GM23338 (cell line): ENCODE results near the gene IL21R. TPM values are rescaled to one million over a fixed set of nuclear protein-coding genes. Genes with fewer than 3 reads are reported as not detected.

Source experiments
- ATAC-seq: fragments of 200-7000 bp; cut with Tn5 transposase; 3 replicates; pipeline ENCODE4 v1.9.1; 2020
- DNase-seq: peaks from one replicate; pipeline ENCODE4 v3.0.0-alpha.2; 2015; ENCODE audit warnings: low spot score
- H2AFZ ChIP-seq: fragments of 200-600 bp; sonication (generic); 2 replicates; pipeline ENCODE4 v1.8.0; 2016; ENCODE audit warnings: antibody characterized with exemption, mild to moderate bottlenecking, moderate library complexity
- H3F3A ChIP-seq: fragments of 200-600 bp; sonication (generic); replicated peaks from 2 replicates; pipeline ENCODE4 v1.8.0; 2017; ENCODE audit warnings: antibody characterized with exemption, mixed run types, low read depth
- H3K27ac ChIP-seq: fragments of 200-600 bp; sonication (generic); 2 replicates; pipeline ENCODE4 v1.6.1; 2016; ENCODE audit warnings: low read depth
- H3K27me3 ChIP-seq: fragments of 200-600 bp; sonication (generic); 2 replicates; pipeline ENCODE4 v1.8.0; 2016; ENCODE audit warnings: mild to moderate bottlenecking, mixed run types, moderate library complexity; ENCODE audit not compliant: insufficient read depth
- H3K36me3 ChIP-seq: fragments of 200-600 bp; sonication (generic); 2 replicates; pipeline ENCODE4 v1.8.0; 2016; ENCODE audit warnings: mild to moderate bottlenecking; ENCODE audit not compliant: insufficient read depth
- H3K4me1 ChIP-seq: fragments of 200-600 bp; sonication (generic); 2 replicates; pipeline ENCODE4 v1.8.0; 2016; ENCODE audit warnings: mild to moderate bottlenecking, moderate library complexity; ENCODE audit not compliant: insufficient read depth
- H3K4me2 ChIP-seq: fragments of 200-600 bp; sonication (generic); 2 replicates; pipeline ENCODE4 v1.7.1; 2017; ENCODE audit warnings: mixed run types
- H3K4me3 ChIP-seq: fragments of 200-600 bp; sonication (generic); 2 replicates; pipeline ENCODE4 v1.6.1; 2016; ENCODE audit warnings: mixed run types
- H3K79me2 ChIP-seq: fragments of 200-600 bp; sonication (generic); replicated peaks from 2 replicates; pipeline ENCODE4 v1.8.0; 2017; ENCODE audit warnings: mild to moderate bottlenecking; ENCODE audit not compliant: insufficient read depth
- H3K9me2 ChIP-seq: fragments of 200-600 bp; sonication (generic); 2 replicates; pipeline ENCODE4 v1.8.0; 2017; ENCODE audit not compliant: insufficient read depth
- H4K20me1 ChIP-seq: fragments of 200-600 bp; sonication (generic); replicated peaks from 2 replicates; pipeline ENCODE4 v1.8.0; 2017; ENCODE audit warnings: mild to moderate bottlenecking; ENCODE audit not compliant: insufficient read depth
- H3K27ac Mint-ChIP-seq: 2 replicates; pipeline ENCODE4 v1.8.0; 2020; ENCODE audit warnings: inconsistent platforms, mild to moderate bottlenecking, moderate library complexity, mixed read lengths
- H3K27me3 Mint-ChIP-seq: 3 replicates; pipeline ENCODE4 v1.8.0; 2022; ENCODE audit warnings: low read depth, mild to moderate bottlenecking, moderate library complexity, mixed read lengths, inconsistent platforms; ENCODE audit not compliant: insufficient read depth, poor library complexity
- H3K36me3 Mint-ChIP-seq: 3 replicates; pipeline ENCODE4 v1.8.0; 2021; ENCODE audit warnings: low read depth, mild to moderate bottlenecking, inconsistent platforms, moderate library complexity, mixed read lengths
- H3K4me1 Mint-ChIP-seq: 3 replicates; pipeline ENCODE4 v1.8.0; 2020; ENCODE audit warnings: mild to moderate bottlenecking, inconsistent platforms, mixed read lengths
- H3K4me3 Mint-ChIP-seq: 3 replicates; pipeline ENCODE4 v1.8.0; 2021; ENCODE audit warnings: moderate library complexity, mild to moderate bottlenecking, inconsistent platforms, mixed read lengths
- H3K9me3 Mint-ChIP-seq: 3 replicates; pipeline ENCODE4 v1.8.0; 2020; ENCODE audit warnings: moderate library complexity, mild to moderate bottlenecking, inconsistent platforms, mixed read lengths
- EZH2 ChIP-seq: fragments of 200-600 bp; sonication (generic); IDR thresholded peaks from one replicate; pipeline ENCODE4 v1.8.0; 2017; ENCODE audit warnings: antibody characterized with exemption, mild to moderate bottlenecking, low read depth; ENCODE audit not compliant: unreplicated experiment
- EZH2phosphoT487 ChIP-seq: fragments of 200-600 bp; sonication (generic); IDR thresholded peaks from one replicate; pipeline ENCODE4 v1.8.1; 2018; ENCODE audit warnings: antibody characterized with exemption; ENCODE audit not compliant: unreplicated experiment
- NANOG ChIP-seq: IDR thresholded peaks from 2 replicates; pipeline ENCODE4 v1.6.1; 2016; ENCODE audit warnings: antibody characterized with exemption, borderline replicate concordance
- POLR2AphosphoS5 ChIP-seq: IDR thresholded peaks from 2 replicates; pipeline ENCODE4 v1.6.1; 2016; ENCODE audit warnings: antibody characterized with exemption, low read depth
- STAT1 ChIP-seq: IDR thresholded peaks from one replicate; pipeline ENCODE4 v1.6.1; 2016; ENCODE audit warnings: antibody characterized with exemption; ENCODE audit not compliant: unreplicated experiment
- ZNF114 ChIP-seq: fragments of 250-450 bp; sonication (Bioruptor Pico); IDR thresholded peaks from 2 replicates; pipeline ENCODE4 v1.5.0; 2020; ENCODE audit warnings: mild to moderate bottlenecking, moderate library complexity
- ZNF331 ChIP-seq: fragments of 250-450 bp; sonication (Bioruptor Pico); IDR thresholded peaks from 2 replicates; pipeline ENCODE4 v1.5.0; 2020; ENCODE audit warnings: low read depth, mild to moderate bottlenecking, moderate library complexity
- polyA plus RNA-seq: library from polyadenylated mRNA; unstranded; fragments of >200 nt; fragmentation: Nextera tagmentation; extraction: Ambion mirVana; gene quantifications from 2 replicates; pipeline ENCODE4 v1.2.1, GENCODE V29; 2016
- total RNA-seq: library from RNA; depleted of rRNA; stranded (reverse); fragments of >200 nt; shearing (Covaris generic); gene quantifications from 2 replicates; pipeline ENCODE4 v1.2.3, GENCODE V29; 2014
- TF ChIP-seq, protein P1 (sequence below), 2 experiments: fragments of 200-600 bp in 1 of 2; sonication (generic) in 1 of 2; conservative IDR thresholded peaks; 2 replicates each; pipeline versions ENCODE4 v1.5.1 to v1.6.1; 2016 to 2017; ENCODE audit warnings: antibody characterized with exemption in 2 of 2, low read depth in 2 of 2, mild to moderate bottlenecking in 2 of 2, moderate library complexity in 1 of 2
- TF ChIP-seq, protein P2 (sequence below): IDR thresholded peaks from 2 replicates; pipeline ENCODE4 v1.6.1; 2016; ENCODE audit warnings: antibody characterized with exemption
- TF ChIP-seq, protein P3 (sequence below): IDR thresholded peaks from one replicate; pipeline ENCODE4 v1.6.1; 2018; ENCODE audit warnings: antibody characterized with exemption; ENCODE audit not compliant: unreplicated experiment

IL21R gene
- total and polyA plus RNA-seq, 2 experiments from 2014 or later, result 0.42 to 2.6 TPM

DNA sequence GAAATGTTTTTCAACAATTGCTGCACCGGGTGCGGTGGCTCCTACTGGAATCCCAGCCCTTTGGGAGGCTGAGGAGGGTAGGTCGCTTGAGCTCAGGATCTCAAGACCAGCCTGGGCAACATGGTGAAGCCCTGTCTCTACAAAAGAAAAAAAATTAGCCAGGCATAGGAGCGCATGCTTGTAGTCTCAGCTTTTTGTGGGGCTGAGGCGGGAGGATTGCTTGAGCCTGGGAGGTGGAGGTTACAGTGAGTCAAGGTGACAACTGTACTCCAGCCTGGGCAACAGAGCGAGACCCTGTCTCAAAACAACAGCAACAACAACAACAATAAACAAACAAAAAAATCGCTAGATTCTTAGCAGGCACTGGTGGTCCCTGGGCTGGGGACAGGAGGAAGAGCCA, 28.5 kb downstream of the IL21R start:
- ATAC-seq (no peak), DNase-seq (no peak)
- TF ChIP-seq NANOG, result no peak
- TF ChIP-seq, protein P1, sequence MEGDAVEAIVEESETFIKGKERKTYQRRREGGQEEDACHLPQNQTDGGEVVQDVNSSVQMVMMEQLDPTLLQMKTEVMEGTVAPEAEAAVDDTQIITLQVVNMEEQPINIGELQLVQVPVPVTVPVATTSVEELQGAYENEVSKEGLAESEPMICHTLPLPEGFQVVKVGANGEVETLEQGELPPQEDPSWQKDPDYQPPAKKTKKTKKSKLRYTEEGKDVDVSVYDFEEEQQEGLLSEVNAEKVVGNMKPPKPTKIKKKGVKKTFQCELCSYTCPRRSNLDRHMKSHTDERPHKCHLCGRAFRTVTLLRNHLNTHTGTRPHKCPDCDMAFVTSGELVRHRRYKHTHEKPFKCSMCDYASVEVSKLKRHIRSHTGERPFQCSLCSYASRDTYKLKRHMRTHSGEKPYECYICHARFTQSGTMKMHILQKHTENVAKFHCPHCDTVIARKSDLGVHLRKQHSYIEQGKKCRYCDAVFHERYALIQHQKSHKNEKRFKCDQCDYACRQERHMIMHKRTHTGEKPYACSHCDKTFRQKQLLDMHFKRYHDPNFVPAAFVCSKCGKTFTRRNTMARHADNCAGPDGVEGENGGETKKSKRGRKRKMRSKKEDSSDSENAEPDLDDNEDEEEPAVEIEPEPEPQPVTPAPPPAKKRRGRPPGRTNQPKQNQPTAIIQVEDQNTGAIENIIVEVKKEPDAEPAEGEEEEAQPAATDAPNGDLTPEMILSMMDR (conservative IDR thresholded peaks at IDR 0.05; ENCODE audit: low read depth in 2 of 2), result no peak
- TF ChIP-seq, protein P2, sequence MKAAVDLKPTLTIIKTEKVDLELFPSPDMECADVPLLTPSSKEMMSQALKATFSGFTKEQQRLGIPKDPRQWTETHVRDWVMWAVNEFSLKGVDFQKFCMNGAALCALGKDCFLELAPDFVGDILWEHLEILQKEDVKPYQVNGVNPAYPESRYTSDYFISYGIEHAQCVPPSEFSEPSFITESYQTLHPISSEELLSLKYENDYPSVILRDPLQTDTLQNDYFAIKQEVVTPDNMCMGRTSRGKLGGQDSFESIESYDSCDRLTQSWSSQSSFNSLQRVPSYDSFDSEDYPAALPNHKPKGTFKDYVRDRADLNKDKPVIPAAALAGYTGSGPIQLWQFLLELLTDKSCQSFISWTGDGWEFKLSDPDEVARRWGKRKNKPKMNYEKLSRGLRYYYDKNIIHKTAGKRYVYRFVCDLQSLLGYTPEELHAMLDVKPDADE, result no peak
- TF ChIP-seq STAT1, result no peak
- no peak for TF ChIP-seq EZH2
- TF ChIP-seq ZNF114, result no peak
- TF ChIP-seq EZH2phosphoT487, result no peak
- TF ChIP-seq, protein P3, sequence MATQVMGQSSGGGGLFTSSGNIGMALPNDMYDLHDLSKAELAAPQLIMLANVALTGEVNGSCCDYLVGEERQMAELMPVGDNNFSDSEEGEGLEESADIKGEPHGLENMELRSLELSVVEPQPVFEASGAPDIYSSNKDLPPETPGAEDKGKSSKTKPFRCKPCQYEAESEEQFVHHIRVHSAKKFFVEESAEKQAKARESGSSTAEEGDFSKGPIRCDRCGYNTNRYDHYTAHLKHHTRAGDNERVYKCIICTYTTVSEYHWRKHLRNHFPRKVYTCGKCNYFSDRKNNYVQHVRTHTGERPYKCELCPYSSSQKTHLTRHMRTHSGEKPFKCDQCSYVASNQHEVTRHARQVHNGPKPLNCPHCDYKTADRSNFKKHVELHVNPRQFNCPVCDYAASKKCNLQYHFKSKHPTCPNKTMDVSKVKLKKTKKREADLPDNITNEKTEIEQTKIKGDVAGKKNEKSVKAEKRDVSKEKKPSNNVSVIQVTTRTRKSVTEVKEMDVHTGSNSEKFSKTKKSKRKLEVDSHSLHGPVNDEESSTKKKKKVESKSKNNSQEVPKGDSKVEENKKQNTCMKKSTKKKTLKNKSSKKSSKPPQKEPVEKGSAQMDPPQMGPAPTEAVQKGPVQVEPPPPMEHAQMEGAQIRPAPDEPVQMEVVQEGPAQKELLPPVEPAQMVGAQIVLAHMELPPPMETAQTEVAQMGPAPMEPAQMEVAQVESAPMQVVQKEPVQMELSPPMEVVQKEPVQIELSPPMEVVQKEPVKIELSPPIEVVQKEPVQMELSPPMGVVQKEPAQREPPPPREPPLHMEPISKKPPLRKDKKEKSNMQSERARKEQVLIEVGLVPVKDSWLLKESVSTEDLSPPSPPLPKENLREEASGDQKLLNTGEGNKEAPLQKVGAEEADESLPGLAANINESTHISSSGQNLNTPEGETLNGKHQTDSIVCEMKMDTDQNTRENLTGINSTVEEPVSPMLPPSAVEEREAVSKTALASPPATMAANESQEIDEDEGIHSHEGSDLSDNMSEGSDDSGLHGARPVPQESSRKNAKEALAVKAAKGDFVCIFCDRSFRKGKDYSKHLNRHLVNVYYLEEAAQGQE, result no peak
- TF ChIP-seq POLR2AphosphoS5, result no peak
- H3K27me3 Mint-ChIP-seq, result peaks cover 13% of the 10 kb centered on the region
- Histone ChIP-seq H3K27ac (no peak overlapping the region), H3K4me3 (no peak overlapping the region), H3K4me1 (no peaks in the 10 kb centered on the region), H3K9me2 (no peaks in the 10 kb centered on the region), H3F3A (no peaks in the 10 kb centered on the region), H3K36me3 (no peaks in the 10 kb centered on the region), H3K4me2 (no peak overlapping the region), H4K20me1 (no peaks in the 10 kb centered on the region), H3K79me2 (no peaks in the 10 kb centered on the region), H3K27me3 (no peaks in the 10 kb centered on the region), H2AFZ (no peak overlapping the region)
- no peaks in the 10 kb centered on the region for H3K36me3 Mint-ChIP-seq
- no peaks in the 10 kb centered on the region for H3K4me1 Mint-ChIP-seq
- no peak overlapping the region for H3K27ac Mint-ChIP-seq
- H3K9me3 Mint-ChIP-seq, result peaks cover 7% of the 10 kb centered on the region; the same call in 1 of the 3 replicates
- H3K4me3 Mint-ChIP-seq, result no peak overlapping the region

- H3K4me1 ChIP-seq, result no peaks in the 10 kb centered on the region
- H3K27ac ChIP-seq, result no peak overlapping the region
- Mint-ChIP-seq H3K36me3 (no peaks in the 10 kb centered on the region), H3K4me3 (no peak overlapping the region), H3K9me3 (peaks cover 4% of the 10 kb centered on the region; the same call in 1 of the 3 replicates), H3K27ac (no peak overlapping the region), H3K4me1 (no peaks in the 10 kb centered on the region), H3K27me3 (peaks cover 11% of the 10 kb centered on the region)
- DNase-seq (no peak), ATAC-seq (no peak)
- no peaks in the 10 kb centered on the region for H3K9me2 ChIP-seq
- no peak overlapping the region for H2AFZ ChIP-seq
- H3F3A ChIP-seq, result no peaks in the 10 kb centered on the region
- H4K20me1 ChIP-seq, result no peaks in the 10 kb centered on the region
- H3K27me3 ChIP-seq, result no peaks in the 10 kb centered on the region
- no peaks in the 10 kb centered on the region for H3K79me2 ChIP-seq
- H3K4me2 ChIP-seq, result no peak overlapping the region
- no peaks in the 10 kb centered on the region for H3K36me3 ChIP-seq
- no peak overlapping the region for H3K4me3 ChIP-seq
- no peak for TF ChIP-seq POLR2AphosphoS5
- no peak for TF ChIP-seq EZH2
- no peak for TF ChIP-seq ZNF331 (CRISPR knock-in tag)
- no peak for TF ChIP-seq EZH2phosphoT487
- TF ChIP-seq, protein P2, result no peak
- no peak for TF ChIP-seq ZNF114
Observed at GRCh38 chr16:27430923-27431484, 29.0 kb downstream of the IL21R start.
